D721Med (cell line): Measurements from ENCODE around the gene LHX2.

Source experiments
- DNase-seq: peaks from one replicate; pipeline ENCODE4 v3.0.0; 2011; ENCODE audit warnings: low spot score; ENCODE audit not compliant: insufficient read length
- FAIRE-seq: peaks from 2 replicates; lab custom pipeline; 2011; peaks lifted over from hg19 to GRCh38; lab: Jason Lieb, UNC
- TF ChIP-seq, protein P1 (sequence below): IDR thresholded peaks from 2 replicates; pipeline ENCODE4 v1.5.1; 2012; ENCODE audit warnings: mild to moderate bottlenecking, control low read depth; ENCODE audit not compliant: insufficient read depth; ENCODE audit errors: missing control alignments

The LHX2 gene

GRCh38 chr9:124054582-124055227, 43.1 kb downstream of the LHX2 start:
- TF ChIP-seq, protein P1, sequence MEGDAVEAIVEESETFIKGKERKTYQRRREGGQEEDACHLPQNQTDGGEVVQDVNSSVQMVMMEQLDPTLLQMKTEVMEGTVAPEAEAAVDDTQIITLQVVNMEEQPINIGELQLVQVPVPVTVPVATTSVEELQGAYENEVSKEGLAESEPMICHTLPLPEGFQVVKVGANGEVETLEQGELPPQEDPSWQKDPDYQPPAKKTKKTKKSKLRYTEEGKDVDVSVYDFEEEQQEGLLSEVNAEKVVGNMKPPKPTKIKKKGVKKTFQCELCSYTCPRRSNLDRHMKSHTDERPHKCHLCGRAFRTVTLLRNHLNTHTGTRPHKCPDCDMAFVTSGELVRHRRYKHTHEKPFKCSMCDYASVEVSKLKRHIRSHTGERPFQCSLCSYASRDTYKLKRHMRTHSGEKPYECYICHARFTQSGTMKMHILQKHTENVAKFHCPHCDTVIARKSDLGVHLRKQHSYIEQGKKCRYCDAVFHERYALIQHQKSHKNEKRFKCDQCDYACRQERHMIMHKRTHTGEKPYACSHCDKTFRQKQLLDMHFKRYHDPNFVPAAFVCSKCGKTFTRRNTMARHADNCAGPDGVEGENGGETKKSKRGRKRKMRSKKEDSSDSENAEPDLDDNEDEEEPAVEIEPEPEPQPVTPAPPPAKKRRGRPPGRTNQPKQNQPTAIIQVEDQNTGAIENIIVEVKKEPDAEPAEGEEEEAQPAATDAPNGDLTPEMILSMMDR = no peak
- FAIRE-seq (no peak), DNase-seq (no peak)

GRCh38 chr9:124060844-124061605, 49.5 kb downstream of the LHX2 start:
- TF ChIP-seq, protein P1 = no peak
- FAIRE-seq = no peak
- DNase-seq = no peak

- FAIRE-seq (no peak), DNase-seq (no peak)
- TF ChIP-seq, protein P1 = no peak
Measured at GRCh38 chr9:124062172-124062571, 50.6 kb downstream of the LHX2 start.

GRCh38 chr9:124066783-124067577, 55.4 kb downstream of the LHX2 start:
- TF ChIP-seq, protein P1 = no peak
- DNase-seq = no peak
- no peak for FAIRE-seq

DNA sequence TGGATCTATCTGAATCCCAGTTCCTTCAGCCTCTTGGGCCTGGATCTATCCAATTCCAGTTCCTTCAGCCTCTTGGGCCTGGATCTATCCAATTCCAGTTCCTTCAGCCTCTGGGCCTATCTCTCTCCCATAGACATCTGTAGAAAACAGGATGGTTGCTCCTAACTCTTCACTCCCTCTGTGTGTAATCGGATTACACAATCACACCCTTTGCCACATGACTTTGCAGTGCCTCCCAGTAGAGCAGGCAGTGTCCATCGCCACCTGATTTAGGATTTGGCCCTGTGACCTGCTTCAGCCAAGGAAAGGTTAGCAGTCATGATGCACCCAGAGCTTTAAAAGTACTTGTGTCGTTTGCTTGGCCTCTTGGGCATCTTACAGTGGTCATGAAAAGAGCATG, 56.7 kb downstream of the LHX2 start:
- no peak for FAIRE-seq
- DNase-seq = no peak
- TF ChIP-seq, protein P1 = no peak

GRCh38 chr9:124074746-124075145, 63.2 kb downstream of the LHX2 start:
- DNase-seq = no peak
- FAIRE-seq = no peak

More at GRCh38 chr9:124074746-124075145, 63.2 kb downstream of the LHX2 start:
- TF ChIP-seq, protein P1 = no peak
